Measurements from ENCODE around the gene TSHZ2.

- TF ChIP-seq CTCF (IDR thresholded peaks at IDR 0.05; ENCODE audit: poor library complexity, severe bottlenecking) (no peak), EZH2 (IDR thresholded peaks at IDR 0.05; ENCODE audit: borderline replicate concordance, insufficient read depth, low read length, poor library complexity, severe bottlenecking) (no peak), EP300 (conservative IDR thresholded peaks at IDR 0.05; ENCODE audit: poor library complexity, severe bottlenecking) (no peak), SMC3 (conservative IDR thresholded peaks at IDR 0.05; ENCODE audit: poor library complexity) (no peak)
Observed at GRCh38 chr20:53252002-53252401, 279.8 kb downstream of the TSHZ2 start.
